Effector CD8-positive, alpha-beta T cell (primary cell): Measurements from ENCODE around the gene SAC3D1.
"Not testable (repeated sequence)": the region's sequence is repeated elsewhere in the genome, so short reads cannot be mapped to it uniquely, and the experiment has no call there.

Experiments
- DNase-seq: peaks from one replicate; lab custom pipeline; 2025; lab: John Stamatoyannopoulos, UW
- total RNA-seq, 4 experiments: gene quantifications; one replicate each; lab custom pipeline; 2026; lab: John Stamatoyannopoulos, UW

Gene SAC3D1
- 6.3 to 8.6 (median 7.5) reads per million in 4 experiments for total RNA-seq

- DNase-seq, result peak; percentile 79
Observed at GRCh38 chr11:65040847-65041622, at the start of gene SAC3D1. Gene SAC3D1, plus strand, starts transcription at chr11:65041210. Its CDS starts 83 bp downstream, at chr11:65041293.

- DNase-seq, result no peak
Observed at GRCh38 chr11:64994318-64994717, 46.7 kb upstream of the SAC3D1 start.

- no peak for DNase-seq
Observed at GRCh38 chr11:64996327-64996709, 44.7 kb upstream of the SAC3D1 start.

- DNase-seq, result no peak
Observed at GRCh38 chr11:64996710-64997380, 44.2 kb upstream of the SAC3D1 start, which contains the start of gene BATF2. Gene BATF2, minus strand, starts transcription at chr11:64996971. Its CDS starts 57 bp downstream, at chr11:64996914.

- no peak for DNase-seq
Observed at GRCh38 chr11:64998141-64998540, 42.9 kb upstream of the SAC3D1 start.

- no peak for DNase-seq
Observed at GRCh38 chr11:64998690-64999431, 42.1 kb upstream of the SAC3D1 start.

GRCh38 chr11:64999478-64999877 lies 41.5 kb upstream of the SAC3D1 start:
- no peak for DNase-seq

- no peak for DNase-seq
Observed at GRCh38 chr11:65002706-65003105, 38.3 kb upstream of the SAC3D1 start.

GRCh38 chr11:65003282-65003681 lies 37.7 kb upstream of the SAC3D1 start:
- no peak for DNase-seq

- not testable (repeated sequence) for DNase-seq
Observed at GRCh38 chr11:65003968-65004367, 37.0 kb upstream of the SAC3D1 start.

- no peak for DNase-seq
Observed at GRCh38 chr11:65008016-65008415, 33.0 kb upstream of the SAC3D1 start.

- no peak for DNase-seq
Observed at GRCh38 chr11:65008873-65009272, 32.1 kb upstream of the SAC3D1 start.

- peak; percentile 86 for DNase-seq
Observed at GRCh38 chr11:65013130-65013887, 27.7 kb upstream of the SAC3D1 start.

- peak; percentile 80 for DNase-seq
Observed at GRCh38 chr11:65013888-65014725, 26.9 kb upstream of the SAC3D1 start, which contains the start of gene ARL2. Gene ARL2, plus strand, starts transcription at chr11:65014160. Its CDS starts 48 bp downstream, at chr11:65014208.

GRCh38 chr11:65014726-65015227 lies 26.2 kb upstream of the SAC3D1 start:
- DNase-seq, result no peak

GRCh38 chr11:65016705-65017104 lies 24.3 kb upstream of the SAC3D1 start:
- DNase-seq, result no peak

- DNase-seq, result no peak
Observed at GRCh38 chr11:65017937-65018336, 23.1 kb upstream of the SAC3D1 start.

- DNase-seq, result no peak
Observed at GRCh38 chr11:65019824-65020223, 21.2 kb upstream of the SAC3D1 start.

GRCh38 chr11:65021003-65021402 lies 20.0 kb upstream of the SAC3D1 start:
- no peak for DNase-seq

GRCh38 chr11:65021509-65021908 lies 19.5 kb upstream of the SAC3D1 start:
- no peak for DNase-seq
